HEK293 (cell line): ENCODE data around the gene MKX.

Experiments
- CTCF ChIA-PET: fragments of 350-600 bp; formaldehyde crosslinking; extraction: SDS; loops from one replicate; lab custom pipeline; 2021; ENCODE audit warnings: antibody characterized with exemption; lab: Yijun Ruan, JAX
- POLR2A ChIA-PET: fragments of 300-600 bp; formaldehyde crosslinking; extraction: SDS; loops from one replicate; lab custom pipeline; 2020; ENCODE audit warnings: antibody characterized with exemption, inconsistent platforms; lab: Yijun Ruan, JAX
- H3K27ac ChIP-seq: fragments of 200-500 bp; sonication (Bioruptor generic); 2 replicates; pipeline ENCODE4 v1.5.1; 2014; ENCODE audit warnings: low read depth, low read length, control low read depth, inconsistent platforms; ENCODE audit errors: extremely low read depth
- H3K36me3 ChIP-seq, 2 experiments: fragments of 200-500 bp in 1 of 2; sonication (Bioruptor generic) in 1 of 2; 1 replicate in 1 of 2; 2 replicates in 1 of 2; pipeline ENCODE4 v1.5.1; 2014 to 2017; ENCODE audit warnings: inconsistent platforms in 2 of 2, low read length in 2 of 2; ENCODE audit not compliant: control insufficient read depth in 2 of 2, insufficient read depth in 1 of 2
- H3K4me1 ChIP-seq: fragments of 200-500 bp; sonication (Bioruptor generic); 2 replicates; pipeline ENCODE4 v1.5.1; 2014; ENCODE audit warnings: mild to moderate bottlenecking, low read length, inconsistent platforms; ENCODE audit not compliant: control insufficient read depth, insufficient read depth
- H3K4me3 ChIP-seq: 2 replicates; pipeline ENCODE4 v1.5.1; 2011; ENCODE audit warnings: low read depth, mild to moderate bottlenecking, control low read depth, low read length, moderate library complexity
- H3K9me3 ChIP-seq: fragments of 200-500 bp; sonication (Bioruptor generic); 2 replicates; pipeline ENCODE4 v1.5.1; 2014; ENCODE audit warnings: low read depth, low read length, inconsistent platforms; ENCODE audit not compliant: control insufficient read depth, insufficient read depth
- ATF2 ChIP-seq: fragments of 450-650 bp; formaldehyde crosslinking; IDR thresholded peaks from 2 replicates; pipeline ENCODE4 v1.5.1; 2016; ENCODE audit warnings: missing biosample characterization, missing genetic modification characterization, low read depth
- GLI4 ChIP-seq: fragments of 450-650 bp; formaldehyde crosslinking; IDR thresholded peaks from 2 replicates; pipeline ENCODE4 v1.5.1; 2016; ENCODE audit warnings: missing biosample characterization, missing genetic modification characterization
- HOXA7 ChIP-seq: sonication (generic); formaldehyde crosslinking; IDR thresholded peaks from 2 replicates; pipeline ENCODE4 v1.8.1; 2022; ENCODE audit warnings: missing genetic modification reagents, borderline replicate concordance
- OSR2 ChIP-seq: fragments of 450-650 bp; formaldehyde crosslinking; IDR thresholded peaks from 2 replicates; pipeline ENCODE4 v1.5.1; 2016; ENCODE audit warnings: missing biosample characterization, missing genetic modification characterization
- PRDM10 ChIP-seq: fragments of 450-650 bp; formaldehyde crosslinking; IDR thresholded peaks from 2 replicates; pipeline ENCODE4 v1.5.1; 2016; ENCODE audit warnings: missing biosample characterization, missing genetic modification characterization
- YY2 ChIP-seq: fragments of 450-650 bp; formaldehyde crosslinking; IDR thresholded peaks from 2 replicates; pipeline ENCODE4 v1.5.1; 2016; ENCODE audit warnings: missing biosample characterization, missing genetic modification characterization
- ZNF138 ChIP-seq: fragments of 450-650 bp; formaldehyde crosslinking; IDR thresholded peaks from 2 replicates; pipeline ENCODE4 v1.5.1; 2016; ENCODE audit warnings: missing biosample characterization, missing genetic modification characterization, borderline replicate concordance
- ZNF155 ChIP-seq: fragments of 450-650 bp; formaldehyde crosslinking; IDR thresholded peaks from 2 replicates; pipeline ENCODE4 v1.5.1; 2016; ENCODE audit warnings: missing biosample characterization, missing genetic modification characterization
- ZNF2 ChIP-seq: fragments of 450-650 bp; formaldehyde crosslinking; IDR thresholded peaks from 2 replicates; pipeline ENCODE4 v1.5.1; 2016; ENCODE audit warnings: missing biosample characterization, missing genetic modification characterization
- ZNF239 ChIP-seq: fragments of 450-650 bp; formaldehyde crosslinking; IDR thresholded peaks from 2 replicates; pipeline ENCODE4 v1.5.1; 2016; ENCODE audit warnings: missing biosample characterization, missing genetic modification characterization
- ZNF24 ChIP-seq: fragments of 450-650 bp; formaldehyde crosslinking; IDR thresholded peaks from 2 replicates; pipeline ENCODE4 v1.5.1; 2016; ENCODE audit warnings: missing biosample characterization, missing genetic modification characterization
- ZNF266 ChIP-seq: fragments of 450-650 bp; formaldehyde crosslinking; IDR thresholded peaks from 2 replicates; pipeline ENCODE4 v1.5.1; 2016; ENCODE audit warnings: missing biosample characterization, missing genetic modification characterization, low read depth
- ZNF280D ChIP-seq: fragments of 450-650 bp; formaldehyde crosslinking; IDR thresholded peaks from 2 replicates; pipeline ENCODE4 v1.5.1; 2016; ENCODE audit warnings: missing biosample characterization, missing genetic modification characterization
- ZNF350 ChIP-seq: fragments of 450-650 bp; formaldehyde crosslinking; IDR thresholded peaks from 2 replicates; pipeline ENCODE4 v1.5.0; 2017; ENCODE audit warnings: missing biosample characterization, mild to moderate bottlenecking, missing genetic modification characterization
- ZNF354C ChIP-seq: fragments of 450-650 bp; formaldehyde crosslinking; IDR thresholded peaks from 2 replicates; pipeline ENCODE4 v1.5.1; 2016; ENCODE audit warnings: missing biosample characterization, missing genetic modification characterization, low read depth, borderline replicate concordance
- ZNF404 ChIP-seq: fragments of 450-650 bp; formaldehyde crosslinking; IDR thresholded peaks from 2 replicates; pipeline ENCODE4 v1.5.1; 2017; ENCODE audit warnings: missing biosample characterization, missing genetic modification characterization
- ZNF48 ChIP-seq: fragments of 450-650 bp; formaldehyde crosslinking; IDR thresholded peaks from 2 replicates; pipeline ENCODE4 v1.5.1; 2016; ENCODE audit warnings: missing biosample characterization, missing genetic modification characterization
- ZNF501 ChIP-seq: fragments of 450-650 bp; formaldehyde crosslinking; IDR thresholded peaks from 2 replicates; pipeline ENCODE4 v1.5.1; 2016; ENCODE audit warnings: missing biosample characterization, missing genetic modification characterization
- ZNF530 ChIP-seq: fragments of 450-650 bp; formaldehyde crosslinking; IDR thresholded peaks from 2 replicates; pipeline ENCODE4 v1.5.1; 2016; ENCODE audit warnings: low read depth, missing biosample characterization, missing genetic modification characterization
- ZNF558 ChIP-seq: fragments of 450-650 bp; formaldehyde crosslinking; IDR thresholded peaks from 2 replicates; pipeline ENCODE4 v1.5.1; 2016; ENCODE audit warnings: missing biosample characterization, missing genetic modification characterization
- ZNF629 ChIP-seq: fragments of 450-650 bp; formaldehyde crosslinking; IDR thresholded peaks from 2 replicates; pipeline ENCODE4 v1.5.1; 2017; ENCODE audit warnings: missing biosample characterization, missing genetic modification characterization
- TF ChIP-seq, protein P1 (sequence below): fragments of 450-650 bp; formaldehyde crosslinking; IDR thresholded peaks from 2 replicates; pipeline ENCODE4 v1.5.1; 2016; ENCODE audit warnings: missing biosample characterization, missing genetic modification characterization, borderline replicate concordance
- TF ChIP-seq, protein P2 (sequence below): fragments of 450-650 bp; formaldehyde crosslinking; IDR thresholded peaks from 2 replicates; pipeline ENCODE4 v1.5.1; 2016; ENCODE audit warnings: missing biosample characterization, missing genetic modification characterization

Gene MKX

DNA sequence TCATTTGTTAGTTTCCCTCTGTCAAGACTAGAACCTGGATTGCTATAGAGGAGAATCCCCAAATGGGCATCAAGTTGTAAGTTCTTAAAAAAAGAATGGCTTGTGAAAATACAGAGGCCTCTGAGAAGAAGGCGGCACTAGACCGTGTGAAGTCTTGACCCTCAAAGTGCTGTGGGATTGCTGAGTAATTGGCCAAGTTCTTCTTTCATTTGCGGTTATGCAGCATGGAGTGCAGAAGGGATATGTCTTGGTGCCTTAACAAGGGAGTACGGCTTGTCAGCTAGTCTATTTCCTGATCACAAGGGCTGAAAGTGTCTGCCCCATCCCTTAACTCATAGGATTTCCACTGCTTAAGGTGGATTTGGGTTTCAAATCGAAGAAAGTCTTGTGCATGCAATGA, 81.2 kb downstream of the MKX start:
- H3K4me1 ChIP-seq = peaks cover 30% of the 10 kb centered on the region
- ChIA-PET POLR2A (no interaction called here), CTCF (no interaction called here)
- no peaks in the 10 kb centered on the region for H3K9me3 ChIP-seq
- H3K4me3 ChIP-seq = no peak overlapping the region
- H3K27ac ChIP-seq = no peak overlapping the region
- TF ChIP-seq PRDM10 (tag by site-specific recombination) (no peak), ZNF558 (tag by site-specific recombination) (no peak), ATF2 (tag by site-specific recombination) (no peak), HOXA7 (CRISPR knock-in tag) (no peak), ZNF280D (tag by site-specific recombination) (no peak), GLI4 (tag by site-specific recombination) (no peak), ZNF354C (tag by site-specific recombination) (no peak), ZNF501 (tag by site-specific recombination) (no peak), ZNF2 (tag by site-specific recombination) (no peak), ZNF404 (tag by site-specific recombination) (no peak), ZNF24 (no peak)
- TF ChIP-seq, protein P1, sequence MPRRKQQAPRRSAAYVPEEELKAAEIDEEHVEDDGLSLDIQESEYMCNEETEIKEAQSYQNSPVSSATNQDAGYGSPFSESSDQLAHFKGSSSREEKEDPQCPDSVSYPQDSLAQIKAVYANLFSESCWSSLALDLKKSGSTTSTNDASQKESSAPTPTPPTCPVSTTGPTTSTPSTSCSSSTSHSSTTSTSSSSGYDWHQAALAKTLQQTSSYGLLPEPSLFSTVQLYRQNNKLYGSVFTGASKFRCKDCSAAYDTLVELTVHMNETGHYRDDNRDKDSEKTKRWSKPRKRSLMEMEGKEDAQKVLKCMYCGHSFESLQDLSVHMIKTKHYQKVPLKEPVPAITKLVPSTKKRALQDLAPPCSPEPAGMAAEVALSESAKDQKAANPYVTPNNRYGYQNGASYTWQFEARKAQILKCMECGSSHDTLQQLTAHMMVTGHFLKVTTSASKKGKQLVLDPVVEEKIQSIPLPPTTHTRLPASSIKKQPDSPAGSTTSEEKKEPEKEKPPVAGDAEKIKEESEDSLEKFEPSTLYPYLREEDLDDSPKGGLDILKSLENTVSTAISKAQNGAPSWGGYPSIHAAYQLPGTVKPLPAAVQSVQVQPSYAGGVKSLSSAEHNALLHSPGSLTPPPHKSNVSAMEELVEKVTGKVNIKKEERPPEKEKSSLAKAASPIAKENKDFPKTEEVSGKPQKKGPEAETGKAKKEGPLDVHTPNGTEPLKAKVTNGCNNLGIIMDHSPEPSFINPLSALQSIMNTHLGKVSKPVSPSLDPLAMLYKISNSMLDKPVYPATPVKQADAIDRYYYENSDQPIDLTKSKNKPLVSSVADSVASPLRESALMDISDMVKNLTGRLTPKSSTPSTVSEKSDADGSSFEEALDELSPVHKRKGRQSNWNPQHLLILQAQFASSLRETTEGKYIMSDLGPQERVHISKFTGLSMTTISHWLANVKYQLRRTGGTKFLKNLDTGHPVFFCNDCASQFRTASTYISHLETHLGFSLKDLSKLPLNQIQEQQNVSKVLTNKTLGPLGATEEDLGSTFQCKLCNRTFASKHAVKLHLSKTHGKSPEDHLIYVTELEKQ (tag by site-specific recombination) = no peak
- H3K36me3 ChIP-seq = no peaks in the 10 kb centered on the region

GRCh38 chr10:27663621-27664020, 82.0 kb downstream of the MKX start:
- no peaks in the 10 kb centered on the region for H3K36me3 ChIP-seq
- no peaks in the 10 kb centered on the region for H3K9me3 ChIP-seq
- H3K27ac ChIP-seq = no peak overlapping the region
- POLR2A ChIA-PET = interaction anchor here (0.6 kb wide), 1 partner anchor 13 kb away, joined by 3 read pairs; no protein-coding TSS in a partner anchor
- H3K4me3 ChIP-seq = no peak overlapping the region
- CTCF ChIA-PET = no interaction called here
- H3K4me1 ChIP-seq = peaks cover 30% of the 10 kb centered on the region
- TF ChIP-seq ZNF629 (tag by site-specific recombination) (no peak), ZNF155 (tag by site-specific recombination) (no peak), ZNF138 (tag by site-specific recombination) (no peak), ZNF48 (tag by site-specific recombination) (no peak), ZNF350 (tag by site-specific recombination) (no peak), ZNF239 (tag by site-specific recombination) (no peak), YY2 (no peak), OSR2 (tag by site-specific recombination) (no peak), ZNF530 (tag by site-specific recombination) (no peak), ZNF266 (tag by site-specific recombination) (no peak)
- TF ChIP-seq, protein P2, sequence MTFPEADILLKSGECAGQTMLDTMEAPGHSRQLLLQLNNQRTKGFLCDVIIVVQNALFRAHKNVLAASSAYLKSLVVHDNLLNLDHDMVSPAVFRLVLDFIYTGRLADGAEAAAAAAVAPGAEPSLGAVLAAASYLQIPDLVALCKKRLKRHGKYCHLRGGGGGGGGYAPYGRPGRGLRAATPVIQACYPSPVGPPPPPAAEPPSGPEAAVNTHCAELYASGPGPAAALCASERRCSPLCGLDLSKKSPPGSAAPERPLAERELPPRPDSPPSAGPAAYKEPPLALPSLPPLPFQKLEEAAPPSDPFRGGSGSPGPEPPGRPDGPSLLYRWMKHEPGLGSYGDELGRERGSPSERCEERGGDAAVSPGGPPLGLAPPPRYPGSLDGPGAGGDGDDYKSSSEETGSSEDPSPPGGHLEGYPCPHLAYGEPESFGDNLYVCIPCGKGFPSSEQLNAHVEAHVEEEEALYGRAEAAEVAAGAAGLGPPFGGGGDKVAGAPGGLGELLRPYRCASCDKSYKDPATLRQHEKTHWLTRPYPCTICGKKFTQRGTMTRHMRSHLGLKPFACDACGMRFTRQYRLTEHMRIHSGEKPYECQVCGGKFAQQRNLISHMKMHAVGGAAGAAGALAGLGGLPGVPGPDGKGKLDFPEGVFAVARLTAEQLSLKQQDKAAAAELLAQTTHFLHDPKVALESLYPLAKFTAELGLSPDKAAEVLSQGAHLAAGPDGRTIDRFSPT (tag by site-specific recombination) = no peak
